Thymus (tissue), 11 donors: ENCODE results near the gene RAI14. TPM values are rescaled to one million over a fixed set of nuclear protein-coding genes. Genes with fewer than 3 reads are reported as not detected.
A peak's percentile ranks its signal among the peaks of the same experiment; 100 is the strongest.

Experiments
- DNase-seq, 9 donors: peaks; one replicate each; pipeline ENCODE4 v3.0.0-alpha.2; 2013; ENCODE audit warnings: low spot score in 9 of 9, low read depth in 6 of 9, missing footprints in 1 of 9
- H3K27ac ChIP-seq, 2 donors: one replicate each; pipeline ENCODE4 v1.5.1; 2013; ENCODE audit warnings: control low read depth in 1 of 2, low read depth in 1 of 2, low read length in 1 of 2, mild to moderate bottlenecking in 1 of 2, moderate library complexity in 1 of 2
- H3K27me3 ChIP-seq, 2 donors: one replicate each; pipeline ENCODE4 v1.5.1; 2013; ENCODE audit warnings: low read length in 1 of 2; ENCODE audit not compliant: control insufficient read depth in 2 of 2, insufficient read depth in 1 of 2
- H3K36me3 ChIP-seq, 2 donors: one replicate each; pipeline ENCODE4 v1.5.1; 2013; ENCODE audit warnings: low read length in 1 of 2, mild to moderate bottlenecking in 1 of 2, moderate library complexity in 1 of 2; ENCODE audit not compliant: control insufficient read depth in 2 of 2, insufficient read depth in 2 of 2
- H3K4me1 ChIP-seq, 2 donors: one replicate each; pipeline ENCODE4 v1.5.1; 2013; ENCODE audit warnings: low read length in 2 of 2; ENCODE audit not compliant: control insufficient read depth in 2 of 2, insufficient read depth in 2 of 2
- H3K4me3 ChIP-seq, 2 donors: one replicate each; pipeline ENCODE4 v1.5.1; 2013; ENCODE audit warnings: low read length in 2 of 2, control low read depth in 1 of 2, mild to moderate bottlenecking in 1 of 2
- H3K9me3 ChIP-seq, 2 donors: one replicate each; pipeline ENCODE4 v1.5.1; 2013; ENCODE audit warnings: low read length in 1 of 2, mild to moderate bottlenecking in 1 of 2; ENCODE audit not compliant: control insufficient read depth in 2 of 2, insufficient read depth in 1 of 2
- WGBS: extraction: QIAGEN DNeasy Blood & Tissue Kit; methylation state at CpG from one replicate; pipeline ENCODE4 v1.1.7; 2013; 5-methylcytosine and 5-hydroxymethylcytosine counted together
- polyA plus RNA-seq: library from polyadenylated mRNA; stranded (reverse); fragments of 200-250 nt; gene quantifications from one replicate; pipeline ENCODE4 v1.2.3, GENCODE V29; 2013
- total RNA-seq: library from RNA; stranded (reverse); fragments of 120-200 nt; gene quantifications from one replicate; pipeline ENCODE4 v1.2.4, GENCODE V29; 2013
- donor health status: healthy.

RAI14 gene
- total and polyA plus RNA-seq, 2 donors: 6.0 to 10.4 TPM

GRCh38 chr5:34791761-34792244, 135.7 kb downstream of the RAI14 start:
- Histone ChIP-seq H3K36me3 (no peaks in the 10 kb centered on the region), H3K9me3 (no peaks in the 10 kb centered on the region), H3K27me3 (no peaks in the 10 kb centered on the region), H3K4me1 (no peaks in the 10 kb centered on the region), H3K4me3 (no peak overlapping the region), H3K27ac (no peak overlapping the region)
- WGBS: 97% methylated on average over 5 of the region's 5 CpGs
- no peak for DNase-seq

- Histone ChIP-seq H3K27ac (peak overlapping the region in 1 of 2 donors; percentile 40), H3K4me1 (peaks cover 0 to 2% of the 10 kb centered on the region in 2 donors), H3K4me3 (no peak overlapping the region), H3K36me3 (no peaks in the 10 kb centered on the region), H3K27me3 (no peaks in the 10 kb centered on the region), H3K9me3 (no peaks in the 10 kb centered on the region)
- DNase-seq: no peak
- 97% methylated on average over 9 of the region's 9 CpGs for WGBS
Observed at GRCh38 chr5:34802834-34803563, 146.9 kb downstream of the RAI14 start.

- peak overlapping the region in 1 of 2 donors; percentile 37 for H3K27ac ChIP-seq
- 94% methylated on average over 4 of the region's 4 CpGs for WGBS
- no peaks in the 10 kb centered on the region for H3K27me3 ChIP-seq
- H3K9me3 ChIP-seq: no peaks in the 10 kb centered on the region
- H3K4me3 ChIP-seq: no peak overlapping the region
- no peak for DNase-seq
- no peaks in the 10 kb centered on the region for H3K36me3 ChIP-seq
- H3K4me1 ChIP-seq: peaks cover 0 to 2% of the 10 kb centered on the region in 2 donors
Observed at GRCh38 chr5:34803974-34804732, 148.0 kb downstream of the RAI14 start.

- Histone ChIP-seq H3K27me3 (no peaks in the 10 kb centered on the region), H3K9me3 (no peaks in the 10 kb centered on the region), H3K27ac (peak overlapping the region; percentile 40 to 58), H3K4me1 (peaks cover 0 to 2% of the 10 kb centered on the region in 2 donors), H3K4me3 (no peak overlapping the region), H3K36me3 (no peaks in the 10 kb centered on the region)
- DNase-seq: no peak
- 81% methylated on average over 5 of the region's 5 CpGs for WGBS
Observed at GRCh38 chr5:34804913-34805312, 148.8 kb downstream of the RAI14 start.

DNA sequence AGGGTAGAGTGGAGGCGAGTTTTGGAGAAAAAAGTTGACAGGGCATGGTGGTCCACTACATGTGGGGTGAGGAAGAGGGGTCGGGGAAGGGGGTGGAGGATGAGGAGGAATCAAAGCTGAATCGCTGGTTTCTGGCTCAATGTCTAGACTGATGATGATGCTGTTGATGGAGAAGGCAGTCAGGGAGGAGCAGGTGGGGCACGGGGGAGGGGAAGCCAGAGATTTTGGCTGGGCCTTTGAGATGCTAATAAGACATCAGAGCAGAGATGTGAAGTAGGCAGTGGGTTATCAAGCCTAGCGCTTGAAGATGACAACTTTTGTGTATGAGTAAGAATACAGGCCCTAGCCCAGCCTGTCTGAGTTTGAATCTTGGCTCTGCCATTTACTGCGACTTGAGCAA, 150.4 kb downstream of the RAI14 start:
- Histone ChIP-seq H3K27ac (no peak overlapping the region), H3K36me3 (no peaks in the 10 kb centered on the region), H3K9me3 (no peaks in the 10 kb centered on the region), H3K27me3 (no peaks in the 10 kb centered on the region), H3K4me1 (peaks cover 0 to 2% of the 10 kb centered on the region in 2 donors), H3K4me3 (no peak overlapping the region)
- 98% methylated on average over 6 of the region's 6 CpGs for WGBS
- DNase-seq: no peak

GRCh38 chr5:34811706-34812105, 155.6 kb downstream of the RAI14 start:
- Histone ChIP-seq H3K4me3 (no peak overlapping the region), H3K9me3 (no peaks in the 10 kb centered on the region), H3K4me1 (no peaks in the 10 kb centered on the region), H3K36me3 (no peaks in the 10 kb centered on the region), H3K27ac (no peak overlapping the region), H3K27me3 (no peaks in the 10 kb centered on the region)
- WGBS: 94% methylated on average over 1 of the region's 1 CpG
- no peak for DNase-seq

DNA sequence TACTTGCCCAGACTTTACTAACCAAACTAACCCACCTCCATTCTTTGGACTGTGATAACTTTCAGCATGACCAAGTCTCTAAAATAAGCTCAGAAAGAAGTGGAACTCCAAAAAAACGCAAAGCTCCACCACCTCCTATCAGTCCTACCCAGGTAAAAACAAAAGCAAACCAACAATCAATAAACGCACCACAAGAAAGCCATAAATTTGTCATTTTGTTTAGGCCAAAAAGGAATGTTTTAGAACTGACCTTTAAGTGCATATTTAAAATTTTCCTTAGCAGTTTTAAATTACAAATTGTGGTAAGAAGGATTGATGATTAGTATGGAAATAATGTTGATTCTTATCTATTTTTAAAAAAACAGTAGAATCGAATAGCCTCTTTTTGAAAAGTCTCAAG, 157.4 kb downstream of the RAI14 start:
- Histone ChIP-seq H3K4me1 (no peaks in the 10 kb centered on the region), H3K9me3 (no peaks in the 10 kb centered on the region), H3K4me3 (no peak overlapping the region), H3K27ac (no peak overlapping the region), H3K36me3 (no peaks in the 10 kb centered on the region), H3K27me3 (no peaks in the 10 kb centered on the region)
- DNase-seq: no peak
- WGBS: 96% methylated on average over 3 of the region's 3 CpGs

GRCh38 chr5:34817558-34818351, 161.6 kb downstream of the RAI14 start:
- WGBS: 98% methylated on average over 3 of the region's 3 CpGs
- Histone ChIP-seq H3K4me1 (no peaks in the 10 kb centered on the region), H3K9me3 (no peaks in the 10 kb centered on the region), H3K27me3 (no peaks in the 10 kb centered on the region), H3K27ac (no peak overlapping the region), H3K36me3 (no peaks in the 10 kb centered on the region), H3K4me3 (no peak overlapping the region)
- no peak for DNase-seq

DNA sequence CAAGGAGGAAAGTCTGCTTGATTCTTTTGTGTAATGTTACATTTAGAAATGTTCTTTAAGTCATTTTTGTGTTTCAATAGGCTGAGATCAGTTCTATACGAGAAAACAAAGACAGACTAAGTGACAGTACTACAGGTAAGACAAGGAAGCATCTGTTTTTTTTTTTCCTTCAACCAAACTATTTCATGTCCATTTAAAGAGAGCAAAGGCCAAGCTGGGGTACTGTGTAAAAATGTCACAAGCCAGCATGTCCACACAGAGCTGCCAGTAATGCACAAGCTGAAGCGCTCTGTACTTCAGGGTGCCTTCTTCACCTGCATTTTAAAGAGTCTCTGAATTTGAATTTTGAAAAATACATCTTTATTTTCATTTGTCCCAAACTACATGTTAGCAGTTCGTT, 162.6 kb downstream of the RAI14 start:
- Histone ChIP-seq H3K27ac (no peak overlapping the region), H3K27me3 (no peaks in the 10 kb centered on the region), H3K36me3 (no peaks in the 10 kb centered on the region), H3K4me1 (no peaks in the 10 kb centered on the region), H3K4me3 (no peak overlapping the region), H3K9me3 (no peaks in the 10 kb centered on the region)
- no peak for DNase-seq
- 96% methylated on average over 3 of the region's 3 CpGs for WGBS
